COLO668 (cell line): Measurements from ENCODE around the gene PLD2.
A peak's percentile ranks its signal among the peaks of the same experiment; 100 is the strongest.

Experiments
- DNase-seq: peaks from one replicate; lab custom pipeline; 2025; ENCODE audit not compliant: unreplicated experiment; lab: John Stamatoyannopoulos, UW

PLD2 gene

DNA sequence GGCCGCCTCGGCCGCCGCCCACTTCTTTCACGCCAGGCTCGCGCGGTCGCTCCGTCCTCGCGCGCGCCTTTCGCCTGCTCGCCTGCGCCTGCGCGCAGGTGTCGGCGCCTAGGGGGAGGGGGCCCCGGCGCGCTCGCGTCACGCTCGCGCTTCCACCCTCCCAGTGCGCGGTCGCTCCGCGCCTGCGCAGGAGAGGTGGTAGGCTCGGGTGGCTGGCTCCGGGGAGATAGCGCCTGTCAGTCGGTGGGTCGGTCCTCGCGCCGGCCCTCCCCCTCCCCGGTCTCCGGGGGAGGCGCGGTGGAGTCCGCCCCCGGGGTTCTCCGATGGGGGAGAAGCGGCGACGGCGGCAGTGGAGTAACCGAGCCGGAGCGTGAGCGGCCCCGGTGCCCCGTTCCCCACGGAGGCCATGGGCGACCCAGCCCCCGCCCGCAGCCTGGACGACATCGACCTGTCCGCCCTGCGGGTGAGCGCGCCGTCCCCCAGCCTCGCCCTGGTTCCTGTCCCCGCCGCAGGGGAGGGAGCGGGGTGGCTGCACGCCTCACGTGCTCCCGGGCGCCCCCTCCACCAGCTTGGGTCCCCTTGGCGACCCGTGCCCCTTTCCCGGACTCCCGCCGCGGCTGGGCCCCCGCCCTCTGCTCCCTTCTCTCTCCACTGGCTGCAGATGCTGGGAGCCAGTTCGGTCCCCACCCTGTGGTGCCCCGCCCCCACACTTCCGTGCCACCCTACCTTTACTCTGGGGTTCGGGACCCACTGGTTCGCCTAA, 26.4 kb downstream of the PLD2 start, which contains the start of gene MINK1:
Gene MINK1, plus strand, starts transcription at position 163 of the 763 bp plus-strand sequence. Its CDS starts 244 bp downstream, at position 407.
- peak; percentile 95 for DNase-seq

GRCh38 chr17:4833941-4834680, 27.2 kb downstream of the PLD2 start:
- DNase-seq, result peak; percentile 29

DNA sequence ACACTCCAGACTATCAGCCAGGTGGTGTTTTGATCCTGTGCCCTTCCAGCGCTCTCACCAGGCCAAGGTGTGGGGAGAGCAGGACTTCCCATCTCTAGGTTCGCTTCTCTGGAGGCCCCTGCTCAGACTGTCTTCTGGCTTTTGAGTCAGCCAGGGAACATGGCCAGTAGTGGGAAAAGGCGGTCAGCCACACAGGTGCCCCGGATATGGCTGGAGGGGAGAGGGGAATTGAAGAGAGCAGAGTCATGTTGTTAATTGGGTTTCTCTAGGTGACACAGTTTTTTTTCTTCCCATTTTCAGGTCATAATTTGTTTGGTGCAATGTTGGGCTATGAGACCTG, 27.7 kb downstream of the PLD2 start:
- DNase-seq, result peak; percentile 13

DNA sequence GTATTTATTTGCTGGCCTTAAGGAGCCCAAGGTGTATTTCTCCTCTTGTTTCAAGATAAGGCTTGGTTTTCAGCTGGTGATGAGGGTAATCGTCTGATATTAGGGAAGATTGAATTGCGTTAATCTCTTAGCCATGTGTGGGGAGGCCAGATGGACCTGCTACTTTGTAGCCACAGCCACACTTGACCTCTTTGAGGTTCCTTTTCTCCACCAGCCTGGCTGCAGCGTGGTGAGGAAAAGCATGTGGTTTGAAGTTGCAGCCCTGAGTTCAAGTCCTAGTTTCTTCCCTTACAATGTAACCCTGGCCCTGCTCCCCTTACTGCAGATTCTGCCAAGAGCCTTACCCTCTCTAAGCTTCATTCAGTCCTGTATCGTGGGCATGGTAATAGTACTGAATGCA, 29.3 kb downstream of the PLD2 start:
- no peak for DNase-seq

- DNase-seq, result no peak
These were observed 30.7 kb downstream of the PLD2 start for GRCh38 chr17:4837471-4838308.

DNA sequence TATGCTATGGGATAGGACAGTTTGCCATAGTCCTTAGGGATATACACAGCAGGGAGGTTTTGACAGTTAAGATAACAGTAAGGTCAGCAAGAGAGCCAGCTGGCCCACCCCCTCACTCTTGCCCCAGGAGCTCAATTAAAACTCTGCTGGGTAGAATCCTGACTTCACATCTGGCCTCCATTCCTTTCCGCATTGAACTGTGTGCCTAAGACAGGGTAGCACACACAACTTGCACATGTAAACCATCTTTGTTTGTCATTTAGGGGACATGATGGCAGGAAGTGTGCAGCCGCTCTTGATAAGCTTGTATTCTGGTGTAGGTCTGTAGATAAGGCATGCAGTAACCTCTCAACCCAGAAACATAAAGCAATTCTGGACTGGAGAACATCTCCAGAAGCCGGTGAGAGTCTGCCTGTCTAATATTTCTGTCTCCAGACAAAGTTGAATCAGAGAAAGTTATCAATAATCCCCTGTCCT, 31.4 kb downstream of the PLD2 start:
- DNase-seq, result no peak

- no peak for DNase-seq
These were observed 32.3 kb downstream of the PLD2 start for GRCh38 chr17:4839221-4839620.

GRCh38 chr17:4839965-4840892, 33.3 kb downstream of the PLD2 start:
- DNase-seq, result no peak

DNA sequence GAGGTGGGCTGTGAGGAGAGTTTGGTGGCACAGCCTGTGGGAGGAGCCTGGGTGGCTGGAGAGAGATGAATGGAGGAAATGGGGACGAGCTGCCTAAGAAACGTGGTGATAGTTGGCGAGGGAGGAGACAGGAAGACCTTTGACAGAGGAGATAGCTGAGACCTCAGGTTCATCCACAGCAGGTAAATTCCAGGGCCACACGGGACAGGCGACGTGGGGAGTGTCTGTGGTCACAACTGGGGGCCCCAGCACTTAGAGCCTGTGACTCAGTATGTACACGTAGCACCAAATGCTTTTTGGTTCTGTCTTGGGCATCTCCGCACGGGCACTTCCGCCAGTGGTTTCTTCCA, 33.9 kb downstream of the PLD2 start:
- no peak for DNase-seq

DNA sequence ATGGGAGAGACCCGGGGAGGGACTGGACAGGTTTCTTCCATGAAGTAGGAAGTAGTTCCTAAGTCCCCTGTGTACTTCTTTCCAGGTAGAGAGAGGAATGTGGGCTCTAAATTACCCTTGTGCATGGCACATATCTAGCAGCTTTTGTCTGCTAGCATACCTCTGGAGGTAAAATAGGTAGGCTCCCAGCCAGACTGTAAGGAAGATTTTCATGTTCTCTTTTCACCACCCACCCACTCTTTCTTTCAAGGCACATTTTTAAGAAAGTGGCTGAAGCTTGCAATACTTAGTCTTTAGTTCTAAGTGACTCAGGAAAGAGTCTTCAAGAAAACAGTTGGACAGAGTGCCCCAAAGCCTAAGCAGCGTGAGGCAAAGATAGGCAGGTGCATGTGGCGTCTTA, 35.4 kb downstream of the PLD2 start:
- DNase-seq, result no peak

DNA sequence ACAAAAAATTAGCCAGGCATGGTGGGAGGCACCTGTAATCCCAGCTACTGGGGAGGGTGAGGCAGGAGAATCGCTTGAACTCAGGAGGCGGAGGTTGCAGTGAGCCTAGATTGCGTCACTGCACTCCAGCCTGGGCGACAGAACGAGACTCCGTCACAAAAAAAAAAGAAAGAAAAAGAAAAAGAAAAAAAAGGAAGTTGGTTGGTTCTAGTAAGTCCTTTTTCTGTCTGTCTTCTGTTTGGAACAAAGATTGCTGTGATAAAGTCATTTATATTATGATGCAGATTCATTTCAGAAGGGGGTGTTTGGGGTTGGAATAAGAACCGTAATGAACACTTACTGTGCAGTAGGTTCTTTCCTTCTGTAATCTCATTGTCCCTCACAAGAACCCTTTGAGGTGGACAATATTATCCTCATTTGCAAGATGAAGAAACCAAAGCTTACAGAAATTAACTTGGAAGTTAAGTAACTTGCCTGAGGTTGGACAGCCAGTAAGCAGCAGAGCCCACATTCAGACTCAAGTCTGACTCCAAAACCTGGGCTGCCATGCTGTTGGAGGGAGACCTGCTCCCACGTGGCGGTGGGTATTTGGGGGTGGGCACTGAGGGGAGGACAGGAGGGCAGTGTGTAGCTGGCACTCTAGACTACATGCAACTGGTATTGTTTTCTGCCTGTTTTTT, 36.5 kb downstream of the PLD2 start:
- DNase-seq, result no peak

DNA sequence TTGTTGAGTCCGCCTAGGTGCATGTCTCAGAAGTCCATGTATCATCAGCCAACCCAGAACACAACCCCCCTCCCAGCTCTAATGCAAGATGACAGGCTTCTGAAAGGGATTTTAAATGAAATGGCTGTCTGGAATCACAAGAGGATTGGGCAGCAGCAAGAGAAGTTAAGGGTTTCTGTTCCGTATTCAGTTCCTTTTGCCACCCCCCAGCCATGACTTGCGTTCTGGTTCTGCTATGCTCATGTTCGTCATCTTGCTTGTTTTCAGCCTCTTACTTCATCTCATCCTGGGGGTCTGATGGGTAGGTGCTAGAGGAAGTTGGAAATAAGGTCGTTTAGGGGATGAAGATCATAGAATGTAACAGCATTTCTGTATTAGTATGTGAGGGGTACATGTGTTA, 38.2 kb downstream of the PLD2 start:
- DNase-seq, result no peak

- DNase-seq, result no peak
These were observed 39.9 kb downstream of the PLD2 start for GRCh38 chr17:4846635-4847390.

DNA sequence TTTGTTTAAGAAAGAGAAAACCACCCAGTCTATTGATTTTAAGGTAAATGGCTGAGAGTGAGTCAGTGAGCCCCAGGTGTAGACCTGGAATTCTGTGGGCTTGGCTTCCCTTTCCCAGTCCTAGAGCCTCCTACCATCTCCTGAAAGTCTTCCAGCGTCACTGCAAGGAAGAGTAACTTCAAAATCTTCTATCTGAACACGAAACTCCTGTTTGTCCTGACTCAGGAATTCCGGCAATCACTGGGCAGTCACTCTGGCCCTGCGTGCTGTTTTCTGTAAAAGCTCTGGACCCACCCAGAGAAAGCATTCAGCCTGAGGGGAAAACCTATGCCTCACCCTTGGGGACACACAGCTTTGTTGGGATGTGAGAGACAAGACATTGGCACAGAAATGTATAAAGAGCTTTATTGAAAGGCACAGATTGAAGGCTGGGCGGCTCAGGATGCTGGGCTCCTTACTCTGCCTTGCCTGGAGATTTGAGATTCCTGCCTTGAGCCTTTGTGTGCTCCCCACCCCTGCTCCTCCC, 42.1 kb downstream of the PLD2 start:
- no peak for DNase-seq

- DNase-seq, result no peak
These were observed 43.3 kb downstream of the PLD2 start for GRCh38 chr17:4850246-4850645.

DNA sequence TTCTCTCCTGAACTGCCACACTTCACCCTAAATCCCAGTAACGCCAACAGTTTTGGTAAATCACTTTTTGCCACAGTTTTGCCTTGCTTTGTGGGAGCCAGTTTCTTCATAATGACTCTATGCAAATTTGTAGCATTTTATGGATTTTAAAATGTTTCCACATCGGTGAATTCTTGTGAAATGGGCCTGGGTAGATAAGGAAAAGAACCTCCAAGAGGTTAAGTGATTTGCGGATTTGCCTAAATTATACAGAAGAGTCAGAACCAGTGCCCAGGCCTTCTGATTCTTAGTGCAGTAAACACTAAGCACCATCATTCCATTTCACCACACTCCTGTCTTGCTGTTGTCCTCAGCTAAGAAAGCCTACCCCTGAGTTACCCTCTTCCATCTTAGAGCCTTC, 44.1 kb downstream of the PLD2 start:
- no peak for DNase-seq

DNA sequence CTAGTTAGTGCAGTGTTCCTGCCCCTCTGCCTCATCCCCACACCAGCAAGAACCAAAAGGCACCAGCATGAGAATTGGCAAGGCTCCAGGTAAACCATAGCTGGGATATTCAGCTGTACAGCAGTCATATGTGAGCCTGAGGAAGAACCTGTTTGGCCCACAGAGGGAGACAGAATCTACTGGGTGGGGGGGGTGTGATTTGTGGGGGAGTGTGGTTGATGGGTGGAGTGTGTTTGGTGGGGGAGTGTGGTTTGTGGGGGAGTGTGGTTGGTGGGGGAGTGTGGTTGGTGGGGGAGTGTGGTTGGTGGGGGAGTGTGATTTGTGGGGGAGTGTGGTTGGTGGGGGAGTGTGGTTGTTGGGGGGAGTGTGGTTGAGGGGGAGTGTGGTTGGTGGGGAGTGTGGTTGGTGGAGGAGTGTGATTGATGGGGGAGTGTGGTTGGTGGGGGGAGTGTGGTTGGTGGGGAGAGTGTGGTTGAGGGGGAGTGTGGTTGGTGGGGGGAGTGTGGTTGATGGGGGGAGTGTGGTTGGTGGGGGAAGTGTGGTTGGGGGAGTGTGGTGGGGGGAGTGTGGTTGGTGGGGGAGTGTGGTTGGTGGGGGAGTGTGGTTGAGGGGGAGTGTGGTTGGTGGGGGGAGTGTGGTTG, 45.7 kb downstream of the PLD2 start:
- DNase-seq, result peak; percentile 4

DNA sequence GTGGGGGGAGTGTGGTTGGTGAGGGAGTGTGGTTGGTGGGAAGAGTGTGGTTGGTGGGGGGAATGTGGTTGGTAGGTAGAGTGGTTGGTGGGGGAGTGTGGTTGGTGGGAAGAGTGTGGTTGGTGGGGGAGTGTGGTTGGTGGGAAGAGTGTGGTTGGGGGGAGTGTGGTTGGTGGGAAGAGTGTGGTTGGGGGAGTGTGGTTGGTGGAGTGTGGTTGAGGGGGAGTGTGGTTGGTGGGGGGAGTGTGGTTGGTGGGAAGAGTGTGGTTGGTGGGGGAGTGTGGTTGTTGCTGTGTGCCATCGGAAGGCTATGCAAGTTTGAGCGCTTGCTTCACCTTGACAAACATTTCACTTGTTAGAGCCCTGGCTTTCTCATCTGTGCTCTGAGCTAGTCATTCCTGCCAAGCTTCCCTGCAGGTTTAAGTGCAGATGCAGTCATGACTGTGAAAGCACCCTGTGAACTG, 46.3 kb downstream of the PLD2 start:
- DNase-seq, result no peak
